Tibial nerve (tissue), 4 donors: ENCODE data around the gene RSPH9. TPM values are rescaled to one million over a fixed set of nuclear protein-coding genes. Genes with fewer than 3 reads are reported as not detected.
"Not testable (repeated sequence)": the region's sequence is repeated elsewhere in the genome, so short reads cannot be mapped to it uniquely, and the experiment has no call there.

Experiments
- DNase-seq, 2 donors: peaks; one replicate each; pipeline ENCODE4 v3.0.0-alpha.2; 2019; ENCODE audit warnings: low spot score in 2 of 2
- H3K27ac ChIP-seq, 4 donors: fragments of 200-600 bp; sonication (generic) in 3 of 4; one replicate each; pipeline ENCODE4 v1.5.1; 2017 to 2019; ENCODE audit warnings: mild to moderate bottlenecking in 1 of 4
- H3K27me3 ChIP-seq, 2 donors: fragments of 200-600 bp; sonication (generic) in 1 of 2; one replicate each; pipeline versions ENCODE4 v1.5.1 to v1.6.0; 2017 to 2019
- H3K36me3 ChIP-seq, 3 donors: fragments of 200-600 bp; sonication (generic); one replicate each; pipeline ENCODE4 v1.5.1; 2018 to 2019
- H3K4me1 ChIP-seq, 4 donors: fragments of 200-600 bp; sonication (generic) in 3 of 4; one replicate each; pipeline ENCODE4 v1.5.1; 2017 to 2019
- H3K4me3 ChIP-seq, 4 donors: fragments of 200-600 bp; sonication (generic) in 3 of 4; one replicate each; pipeline ENCODE4 v1.5.1; 2017 to 2019; ENCODE audit warnings: mild to moderate bottlenecking in 1 of 4, moderate library complexity in 1 of 4
- H3K9me3 ChIP-seq, 4 donors: fragments of 200-600 bp; sonication (generic) in 3 of 4; one replicate each; pipeline ENCODE4 v1.5.1; 2017 to 2019
- EP300 ChIP-seq, 2 donors: sonication (generic); formaldehyde crosslinking; IDR thresholded peaks; one replicate each; pipeline ENCODE4 v1.6.1; 2017; ENCODE audit warnings: antibody characterized with exemption in 2 of 2, mild to moderate bottlenecking in 1 of 2
- POLR2A ChIP-seq, 2 donors: fragments of 450-650 bp; IDR thresholded peaks; one replicate each; pipeline ENCODE4 v1.6.1; 2017; ENCODE audit warnings: antibody characterized with exemption in 2 of 2, mild to moderate bottlenecking in 2 of 2, moderate library complexity in 2 of 2
- WGBS, 2 donors: methylation state at CpG; one replicate each; pipeline ENCODE4 v1.1.5; 2018; 5-methylcytosine and 5-hydroxymethylcytosine counted together
- total RNA-seq, 4 donors: library from RNA; depleted of rRNA; stranded (reverse); fragments of >200 nt; gene quantifications; one replicate each; pipeline ENCODE4 v1.1.0, GENCODE V29; 2016
- TF ChIP-seq, protein P1 (sequence below), 5 experiments: fragments of 200-600 bp in 3 of 5; fragments of 450-650 bp in 2 of 5; sonication (generic) in 3 of 5; IDR thresholded peaks; one replicate each; pipeline ENCODE4 v1.5.1; 2016 to 2019; ENCODE audit warnings: antibody characterized with exemption in 5 of 5, mild to moderate bottlenecking in 3 of 5, moderate library complexity in 2 of 5

Gene RSPH9
- total RNA-seq, 4 donors from 2014 or later, result 0.30 to 0.66 (median 0.63) TPM; not detected in 1

DNA sequence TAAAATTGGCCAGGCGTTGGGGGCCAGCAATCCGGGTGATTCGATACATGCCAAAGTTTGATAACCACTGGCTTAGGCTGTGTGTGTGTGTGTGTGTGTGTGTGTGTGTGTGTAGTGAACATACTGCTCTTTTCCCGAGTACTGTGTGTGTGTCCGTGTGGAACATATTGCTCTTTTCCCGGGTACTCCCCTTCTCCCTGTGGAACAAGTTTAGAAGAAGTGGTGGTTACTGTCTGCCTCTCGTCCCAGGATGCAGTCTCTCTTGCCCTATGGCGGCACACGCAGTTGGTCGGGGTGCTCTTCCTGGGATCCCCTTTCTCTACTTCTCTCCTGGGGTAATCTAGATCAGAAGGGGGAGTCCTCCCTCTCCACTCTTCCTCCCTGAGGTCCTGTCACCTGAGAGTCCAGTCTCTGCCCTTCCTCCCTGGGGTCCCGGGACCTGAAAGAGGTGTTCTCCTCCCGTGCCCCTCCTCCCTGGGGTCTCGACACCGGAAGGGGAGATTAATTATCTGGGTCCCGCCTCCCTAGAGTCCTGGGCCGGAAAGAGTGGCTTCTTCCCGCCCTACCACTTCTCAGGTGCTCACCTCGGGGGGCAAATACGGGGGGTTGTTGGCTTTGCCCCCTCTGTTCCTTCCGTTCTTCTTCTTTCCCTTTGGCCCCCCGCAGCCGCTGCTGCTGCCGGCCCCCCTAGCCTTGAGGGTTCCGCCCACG lies 16.3 kb upstream of the RSPH9 start:
- no peak for TF ChIP-seq EP300 (IDR thresholded peaks at IDR 0.05)
- no peak for TF ChIP-seq POLR2A (IDR thresholded peaks at IDR 0.05)
- TF ChIP-seq, protein P1, sequence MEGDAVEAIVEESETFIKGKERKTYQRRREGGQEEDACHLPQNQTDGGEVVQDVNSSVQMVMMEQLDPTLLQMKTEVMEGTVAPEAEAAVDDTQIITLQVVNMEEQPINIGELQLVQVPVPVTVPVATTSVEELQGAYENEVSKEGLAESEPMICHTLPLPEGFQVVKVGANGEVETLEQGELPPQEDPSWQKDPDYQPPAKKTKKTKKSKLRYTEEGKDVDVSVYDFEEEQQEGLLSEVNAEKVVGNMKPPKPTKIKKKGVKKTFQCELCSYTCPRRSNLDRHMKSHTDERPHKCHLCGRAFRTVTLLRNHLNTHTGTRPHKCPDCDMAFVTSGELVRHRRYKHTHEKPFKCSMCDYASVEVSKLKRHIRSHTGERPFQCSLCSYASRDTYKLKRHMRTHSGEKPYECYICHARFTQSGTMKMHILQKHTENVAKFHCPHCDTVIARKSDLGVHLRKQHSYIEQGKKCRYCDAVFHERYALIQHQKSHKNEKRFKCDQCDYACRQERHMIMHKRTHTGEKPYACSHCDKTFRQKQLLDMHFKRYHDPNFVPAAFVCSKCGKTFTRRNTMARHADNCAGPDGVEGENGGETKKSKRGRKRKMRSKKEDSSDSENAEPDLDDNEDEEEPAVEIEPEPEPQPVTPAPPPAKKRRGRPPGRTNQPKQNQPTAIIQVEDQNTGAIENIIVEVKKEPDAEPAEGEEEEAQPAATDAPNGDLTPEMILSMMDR (IDR thresholded peaks at IDR 0.05), result no peak
- peak in 1 of 2 donors; percentile 44 for DNase-seq
- Histone ChIP-seq H3K27ac (peak overlapping the region; percentile 92 to 97 (median 96)), H3K27me3 (no peaks in the 10 kb centered on the region), H3K4me3 (peak overlapping the region; percentile 58 to 85 (median 78)), H3K9me3 (no peaks in the 10 kb centered on the region), H3K36me3 (peaks cover 0 to 28% (median 10%) of the 10 kb centered on the region in 3 donors), H3K4me1 (peaks cover 0 to 36% (median 9%) of the 10 kb centered on the region in 4 donors)
- WGBS, 2 donors, result 1 to 3% methylated on average over 25 of the region's 25 CpGs

DNA sequence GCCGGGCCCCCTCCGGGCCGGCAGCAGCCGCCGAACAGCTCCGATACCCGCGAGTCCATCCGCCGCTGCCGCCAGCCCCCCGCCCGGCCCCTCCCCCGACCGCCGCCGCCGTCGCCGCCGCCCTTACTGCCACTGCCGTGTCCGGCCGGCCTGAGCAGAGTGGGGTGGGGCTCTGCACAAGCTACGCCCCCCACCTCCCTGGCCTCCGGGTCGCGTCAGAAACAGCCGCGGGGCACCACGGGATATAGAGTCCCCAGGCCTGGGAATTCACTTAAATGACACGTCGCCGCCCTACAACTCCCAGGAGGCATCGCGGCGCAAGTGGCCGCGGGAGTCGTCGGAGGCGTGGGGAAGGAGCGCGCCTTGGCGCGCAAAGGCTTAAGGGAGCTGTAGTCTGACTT lies 15.7 kb upstream of the RSPH9 start, which contains the start of gene GTPBP2:
Gene GTPBP2, minus strand, starts transcription at position 161 of the 401 bp plus-strand sequence. Its CDS starts 102 bp downstream, at position 59.
- peak; percentile 97 to 98 for DNase-seq
- Histone ChIP-seq H3K4me3 (peak within 1 kb of the TSS; percentile 58 to 85 (median 78)), H3K36me3 (peaks cover 0 to 22% (median 10%) of the 10 kb centered on the region in 3 donors), H3K27ac (peak within 1 kb of the TSS; percentile 92 to 97 (median 96)), H3K9me3 (no peaks in the 10 kb centered on the region), H3K27me3 (no peaks in the 10 kb centered on the region), H3K4me1 (peaks cover 0 to 36% (median 9%) of the 10 kb centered on the region in 4 donors)
- TF ChIP-seq, protein P1 (IDR thresholded peaks at IDR 0.05), result no peak
- TF ChIP-seq EP300 (IDR thresholded peaks at IDR 0.05) (peak; percentile 63 to 88), POLR2A (IDR thresholded peaks at IDR 0.05) (peak in 1 of 2 donors; percentile 51)
- 0% methylated on average over 27 to 34 of the region's 46 CpGs for WGBS, 2 donors

DNA sequence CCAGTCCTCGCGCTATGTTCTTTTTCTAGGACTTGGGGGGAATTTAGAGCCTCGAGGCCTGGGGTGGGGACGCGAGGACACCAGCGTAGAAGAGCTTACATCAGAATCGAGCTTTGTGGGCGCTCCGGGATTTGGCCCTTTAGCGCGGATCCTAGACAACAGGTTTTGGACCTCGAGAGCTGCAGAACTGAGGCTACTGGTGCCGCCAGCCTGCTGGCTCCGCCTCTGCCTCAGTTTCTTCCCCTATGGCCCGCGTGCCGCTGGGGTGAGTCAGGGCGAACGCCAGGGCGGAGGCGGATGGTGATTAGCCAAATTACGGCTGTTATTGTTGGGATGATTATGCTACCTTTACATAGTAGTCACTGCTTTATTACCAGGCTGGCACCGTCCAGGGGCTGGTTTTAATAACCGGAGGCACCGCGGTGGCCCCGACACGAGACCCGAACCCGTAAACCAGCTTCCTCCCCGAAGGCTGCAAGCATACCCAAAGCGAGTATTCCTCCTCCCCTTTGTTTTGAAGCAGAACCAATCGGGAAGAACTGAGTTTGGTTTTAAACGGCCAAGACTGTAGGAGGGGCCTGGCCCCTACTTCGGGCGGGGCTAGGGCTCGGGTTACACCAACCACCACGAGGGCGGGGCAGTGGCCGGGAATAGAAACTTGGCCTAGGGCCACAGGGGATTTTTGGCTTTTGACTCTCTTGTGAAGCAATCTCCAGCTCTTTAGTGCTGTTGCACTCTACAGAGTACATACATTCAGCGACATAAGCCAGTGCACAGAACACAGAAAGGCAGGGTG lies 15.1 kb upstream of the RSPH9 start:
- Histone ChIP-seq H3K27ac (peak overlapping the region; percentile 92 to 97 (median 96)), H3K4me3 (peak overlapping the region; percentile 57 to 85 (median 70)), H3K27me3 (no peaks in the 10 kb centered on the region), H3K36me3 (peaks cover 0 to 16% (median 8%) of the 10 kb centered on the region in 3 donors), H3K9me3 (no peaks in the 10 kb centered on the region), H3K4me1 (peaks cover 0 to 36% (median 9%) of the 10 kb centered on the region in 4 donors)
- peak; percentile 95 to 98 for DNase-seq
- TF ChIP-seq, protein P1 (IDR thresholded peaks at IDR 0.05), result peak in 1 of 5 experiments; percentile 18
- TF ChIP-seq EP300 (IDR thresholded peaks at IDR 0.05) (peak; percentile 83 to 95), POLR2A (IDR thresholded peaks at IDR 0.05) (peak; percentile 39 to 87)
- WGBS, 2 donors, result 1 to 2% methylated on average over 20 to 41 of the region's 41 CpGs

DNA sequence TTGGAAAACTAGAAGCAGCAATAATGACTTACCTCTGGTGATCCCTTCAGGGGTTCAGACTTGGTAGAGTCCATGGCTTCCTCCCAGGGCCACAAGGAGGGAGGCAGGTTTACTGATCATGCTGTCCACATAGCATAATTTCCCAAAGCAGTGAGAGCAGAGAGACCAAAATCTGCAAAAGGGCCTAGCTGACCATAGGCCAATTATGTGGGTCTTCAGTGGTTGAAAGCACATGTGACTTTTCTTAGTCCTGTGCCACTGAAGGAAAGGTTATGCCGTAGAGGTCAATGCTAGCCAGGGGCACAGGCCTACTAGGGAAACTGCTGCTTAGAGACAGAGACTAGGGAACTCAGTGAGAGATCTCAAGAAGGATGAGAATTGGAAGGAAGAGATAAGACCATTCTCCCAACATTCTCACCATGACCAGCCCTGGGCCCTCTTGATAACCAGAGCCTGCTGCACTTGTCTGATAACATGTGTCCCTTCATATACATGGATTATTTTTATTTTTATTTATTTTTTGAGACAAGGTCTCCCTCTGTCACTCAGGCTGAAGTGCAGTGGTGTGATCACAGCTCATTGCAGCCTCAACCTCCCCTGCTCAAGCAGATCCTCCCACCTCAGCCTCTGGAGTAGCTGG lies 13.7 kb upstream of the RSPH9 start:
- 93 to 96% methylated on average over 1 of the region's 1 CpG for WGBS, 2 donors
- Histone ChIP-seq H3K4me1 (peaks cover 0 to 42% (median 12%) of the 10 kb centered on the region in 4 donors), H3K9me3 (no peaks in the 10 kb centered on the region), H3K4me3 (no peak overlapping the region), H3K27ac (peak overlapping the region in 2 of 4 donors; percentile 96 to 97), H3K27me3 (no peaks in the 10 kb centered on the region), H3K36me3 (peaks cover 0 to 3% (median 0%) of the 10 kb centered on the region in 3 donors)
- DNase-seq, result no peak
- no peak for TF ChIP-seq POLR2A (IDR thresholded peaks at IDR 0.05)
- TF ChIP-seq, protein P1 (IDR thresholded peaks at IDR 0.05), result no peak
- TF ChIP-seq EP300 (IDR thresholded peaks at IDR 0.05), result no peak

DNA sequence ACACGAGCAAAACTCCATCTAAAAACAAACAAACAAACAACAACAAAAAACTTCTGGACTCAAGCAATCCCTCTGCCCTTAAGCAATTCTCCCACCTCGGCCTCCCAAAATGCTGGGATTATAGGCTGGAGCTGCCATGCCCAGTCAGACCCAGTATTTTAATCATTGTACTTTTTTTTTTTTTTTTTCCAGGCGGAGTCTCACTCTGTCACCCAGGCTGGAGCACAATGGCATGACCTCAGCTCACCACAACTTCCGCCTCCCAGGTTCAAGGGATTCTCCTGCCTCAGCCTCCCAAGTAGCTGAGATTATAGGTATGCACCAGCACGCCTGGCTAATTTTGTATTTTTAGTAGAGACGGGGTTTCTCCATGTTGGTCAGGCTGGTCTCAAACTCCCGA lies 11.8 kb upstream of the RSPH9 start:
- 80 to 87% methylated on average over 7 of the region's 7 CpGs for WGBS, 2 donors
- not testable (repeated sequence) for H3K36me3 ChIP-seq, H3K9me3 ChIP-seq, H3K27ac ChIP-seq, H3K27me3 ChIP-seq, H3K4me3 ChIP-seq, DNase-seq
- peaks cover 0 to 42% (median 24%) of the 10 kb centered on the region in 4 donors for H3K4me1 ChIP-seq
